IPS DF 4.7 (cell line): Measurements from ENCODE around the gene RPRD1B.

Experiments used
- DNase-seq: peaks from one replicate; pipeline ENCODE4 v3.0.0-alpha.2; 2013; ENCODE audit warnings: low spot score; ENCODE audit errors: extremely low read depth

The RPRD1B gene

GRCh38 chr20:38120625-38120988 lies 87.1 kb downstream of the RPRD1B start:
- no peak for DNase-seq

- DNase-seq = no peak
Observed at GRCh38 chr20:38121741-38122140, 88.2 kb downstream of the RPRD1B start.

GRCh38 chr20:38123021-38123587 lies 89.6 kb downstream of the RPRD1B start:
- DNase-seq = no peak

GRCh38 chr20:38125157-38126056 lies 91.9 kb downstream of the RPRD1B start:
- DNase-seq = no peak

GRCh38 chr20:38126146-38126921 lies 92.8 kb downstream of the RPRD1B start:
- no peak for DNase-seq

GRCh38 chr20:38126932-38127621 lies 93.5 kb downstream of the RPRD1B start:
- DNase-seq = no peak

GRCh38 chr20:38127920-38128528 lies 94.5 kb downstream of the RPRD1B start:
- DNase-seq = no peak

GRCh38 chr20:38128691-38129090 lies 95.1 kb downstream of the RPRD1B start:
- no peak for DNase-seq

- DNase-seq = no peak
Observed at GRCh38 chr20:38129248-38129865, 95.8 kb downstream of the RPRD1B start.

GRCh38 chr20:38129893-38130609 lies 96.5 kb downstream of the RPRD1B start:
- DNase-seq = no peak

- DNase-seq = no peak
Observed at GRCh38 chr20:38130687-38131587, 97.4 kb downstream of the RPRD1B start.

GRCh38 chr20:38131588-38132121 lies 98.1 kb downstream of the RPRD1B start:
- DNase-seq = no peak

- no peak for DNase-seq
Observed at GRCh38 chr20:38132156-38132909, 98.8 kb downstream of the RPRD1B start.

- no peak for DNase-seq
Observed at GRCh38 chr20:38132910-38133501, 99.5 kb downstream of the RPRD1B start.

- DNase-seq = no peak
Observed at GRCh38 chr20:38133680-38134426, 100.3 kb downstream of the RPRD1B start.

- no peak for DNase-seq
Observed at GRCh38 chr20:38134427-38135270, 101.1 kb downstream of the RPRD1B start.
